Cardiac muscle cell (in vitro differentiated cells and primary cell): ENCODE data around the gene TMEM94. TPM values are rescaled to one million over a fixed set of nuclear protein-coding genes. Genes with fewer than 3 reads are reported as not detected.

Experiments used
- DNase-seq, 2 donors: peaks; one replicate each; pipeline versions ENCODE4 v3.0.0 to v3.0.0-alpha.2; 2010 to 2017; ENCODE audit warnings: low read depth in 1 of 2, low spot score in 1 of 2
- H3K27ac ChIP-seq: fragments of 200-600 bp; sonication (generic); 2 replicates; pipeline ENCODE4 v1.5.1; 2016
- H3K27me3 ChIP-seq: fragments of 200-600 bp; sonication (generic); 2 replicates; pipeline ENCODE4 v1.6.0; 2016; ENCODE audit warnings: control low read depth
- H3K36me3 ChIP-seq: fragments of 200-600 bp; sonication (generic); 2 replicates; pipeline ENCODE4 v1.5.1; 2016; ENCODE audit warnings: control low read depth
- H3K4me1 ChIP-seq: fragments of 200-600 bp; sonication (generic); 2 replicates; pipeline ENCODE4 v1.8.1; 2017; ENCODE audit warnings: low read depth, mild to moderate bottlenecking, mixed run types
- H3K4me3 ChIP-seq: fragments of 200-600 bp; sonication (generic); 2 replicates; pipeline ENCODE4 v1.5.1; 2016; ENCODE audit warnings: mild to moderate bottlenecking
- H3K9me3 ChIP-seq: fragments of 200-600 bp; sonication (generic); 2 replicates; pipeline ENCODE4 v1.5.1; 2017; ENCODE audit warnings: low read depth, mild to moderate bottlenecking, control low read depth
- polyA plus RNA-seq: library from polyadenylated mRNA; unstranded; fragments of >200 nt; fragmentation: Nextera tagmentation; extraction: Ambion mirVana; gene quantifications from 2 replicates; pipeline ENCODE4 v1.2.1, GENCODE V29; 2016
- total RNA-seq: library from RNA; depleted of rRNA; stranded (reverse); fragments of >200 nt; gene quantifications from 2 replicates; pipeline ENCODE4 v1.2.3, GENCODE V29; 2016
- TF ChIP-seq, protein P1 (sequence below): IDR thresholded peaks from 2 replicates; pipeline ENCODE4 v1.5.1; 2012; ENCODE audit warnings: low read depth, mild to moderate bottlenecking, low read length

The TMEM94 gene
- total and polyA plus RNA-seq, 2 experiments from 2014 or later = 74.2 to 105 TPM

DNA sequence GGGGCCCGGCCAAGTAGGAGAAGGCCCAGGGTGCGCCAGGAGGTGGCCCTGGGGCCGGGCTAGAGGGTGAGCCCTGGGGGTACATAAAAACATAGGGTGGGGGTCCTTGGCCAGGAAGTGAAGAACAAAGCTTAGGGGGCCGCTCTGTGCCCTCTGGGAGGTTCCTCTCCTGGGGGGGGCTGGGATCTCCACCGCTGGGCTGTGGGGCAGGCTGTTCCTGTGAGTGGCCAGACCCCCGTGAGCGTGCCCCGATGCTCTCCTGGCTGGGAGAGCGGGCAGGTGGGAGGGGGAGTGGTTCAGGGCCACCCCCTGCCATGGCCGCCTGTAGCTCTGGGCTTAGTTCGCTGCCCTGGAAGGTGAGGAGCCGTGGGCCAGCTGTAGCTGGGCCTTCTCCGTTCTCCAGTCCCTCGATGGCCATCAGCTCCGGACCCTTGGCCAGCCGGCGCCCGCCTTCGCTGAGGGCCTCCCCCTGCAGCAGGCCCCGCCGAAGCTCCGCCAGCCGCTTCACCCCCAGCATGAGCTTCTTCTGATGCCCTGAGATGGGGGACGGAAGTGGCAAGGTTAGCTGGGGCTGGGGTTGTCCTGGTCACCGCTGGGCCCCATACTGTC, 46.4 kb downstream of the TMEM94 start:
- no peak for DNase-seq
- Histone ChIP-seq H3K36me3 (peaks cover 30% of the 10 kb centered on the region), H3K27ac (peak overlapping the region; percentile 16), H3K9me3 (no peaks in the 10 kb centered on the region), H3K27me3 (no peaks in the 10 kb centered on the region), H3K4me1 (no peaks in the 10 kb centered on the region), H3K4me3 (no peak overlapping the region)
- TF ChIP-seq, protein P1, sequence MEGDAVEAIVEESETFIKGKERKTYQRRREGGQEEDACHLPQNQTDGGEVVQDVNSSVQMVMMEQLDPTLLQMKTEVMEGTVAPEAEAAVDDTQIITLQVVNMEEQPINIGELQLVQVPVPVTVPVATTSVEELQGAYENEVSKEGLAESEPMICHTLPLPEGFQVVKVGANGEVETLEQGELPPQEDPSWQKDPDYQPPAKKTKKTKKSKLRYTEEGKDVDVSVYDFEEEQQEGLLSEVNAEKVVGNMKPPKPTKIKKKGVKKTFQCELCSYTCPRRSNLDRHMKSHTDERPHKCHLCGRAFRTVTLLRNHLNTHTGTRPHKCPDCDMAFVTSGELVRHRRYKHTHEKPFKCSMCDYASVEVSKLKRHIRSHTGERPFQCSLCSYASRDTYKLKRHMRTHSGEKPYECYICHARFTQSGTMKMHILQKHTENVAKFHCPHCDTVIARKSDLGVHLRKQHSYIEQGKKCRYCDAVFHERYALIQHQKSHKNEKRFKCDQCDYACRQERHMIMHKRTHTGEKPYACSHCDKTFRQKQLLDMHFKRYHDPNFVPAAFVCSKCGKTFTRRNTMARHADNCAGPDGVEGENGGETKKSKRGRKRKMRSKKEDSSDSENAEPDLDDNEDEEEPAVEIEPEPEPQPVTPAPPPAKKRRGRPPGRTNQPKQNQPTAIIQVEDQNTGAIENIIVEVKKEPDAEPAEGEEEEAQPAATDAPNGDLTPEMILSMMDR = no peak

- H3K9me3 ChIP-seq = no peaks in the 10 kb centered on the region
- no peaks in the 10 kb centered on the region for H3K4me1 ChIP-seq
- H3K27ac ChIP-seq = peak overlapping the region; percentile 16
- H3K27me3 ChIP-seq = no peaks in the 10 kb centered on the region
- TF ChIP-seq, protein P1 = no peak
- no peak overlapping the region for H3K4me3 ChIP-seq
- peaks cover 28% of the 10 kb centered on the region for H3K36me3 ChIP-seq
- no peak for DNase-seq
Measured at GRCh38 chr17:75503337-75503950, 47.0 kb downstream of the TMEM94 start.

DNA sequence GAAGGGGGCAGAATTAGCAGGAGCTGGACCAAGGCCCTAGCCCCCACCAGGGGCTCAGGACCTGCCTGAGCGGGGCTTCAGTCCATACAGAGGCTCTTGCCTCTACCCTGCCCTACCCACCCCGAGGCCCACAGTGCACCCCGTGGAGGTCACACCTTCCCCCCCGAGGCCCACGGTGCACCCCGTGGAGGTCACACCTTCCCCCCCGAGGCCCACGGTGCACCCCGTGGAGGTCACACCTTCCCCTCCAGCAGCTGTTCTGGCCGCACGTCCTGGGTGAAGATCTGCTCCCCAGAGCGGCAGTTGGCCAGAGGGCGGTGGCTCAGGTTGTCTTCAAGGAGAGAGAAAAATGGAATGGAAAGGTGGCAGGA, 47.5 kb downstream of the TMEM94 start:
- no peaks in the 10 kb centered on the region for H3K27me3 ChIP-seq

GRCh38 chr17:75504347-75505151, 48.1 kb downstream of the TMEM94 start:
- H3K27me3 ChIP-seq = no peaks in the 10 kb centered on the region
- no peaks in the 10 kb centered on the region for H3K9me3 ChIP-seq
- no peak overlapping the region for H3K4me3 ChIP-seq
- peaks cover 23% of the 10 kb centered on the region for H3K36me3 ChIP-seq
- TF ChIP-seq, protein P1 = peak; percentile 52
- no peak overlapping the region for H3K27ac ChIP-seq
- DNase-seq = peak in 1 of 2 donors; percentile 35
- H3K4me1 ChIP-seq = no peaks in the 10 kb centered on the region

More for the DNA sequence above, 47.5 kb downstream of the TMEM94 start:
- Histone ChIP-seq H3K36me3 (peaks cover 27% of the 10 kb centered on the region), H3K4me3 (no peak overlapping the region), H3K9me3 (no peaks in the 10 kb centered on the region), H3K27ac (no peak overlapping the region), H3K4me1 (no peaks in the 10 kb centered on the region)
- DNase-seq = no peak
- TF ChIP-seq, protein P1 = no peak

- peaks cover 19% of the 10 kb centered on the region for H3K36me3 ChIP-seq
- H3K9me3 ChIP-seq = no peaks in the 10 kb centered on the region
- H3K27ac ChIP-seq = no peak overlapping the region
- H3K4me1 ChIP-seq = no peaks in the 10 kb centered on the region
- TF ChIP-seq, protein P1 = no peak
- H3K4me3 ChIP-seq = no peak overlapping the region
- H3K27me3 ChIP-seq = no peaks in the 10 kb centered on the region
- no peak for DNase-seq
Measured at GRCh38 chr17:75505152-75505409, 48.6 kb downstream of the TMEM94 start.
